ENCODE results near the gene ATP1A2. TPM values are rescaled to one million over a fixed set of nuclear protein-coding genes. Genes with fewer than 3 reads are reported as not detected.
A peak's percentile ranks its signal among the peaks of the same experiment; 100 is the strongest.

Gene ATP1A2
- total and polyA plus RNA-seq, 12 donors: 0.47 to 4.5 (median 1.5) TPM

- H3K36me3 ChIP-seq (replicated peaks in 1 of 2): no peaks in the 10 kb centered on the region
- H3K4me1 ChIP-seq (replicated peaks in 1 of 2): peaks cover 0 to 4% of the 10 kb centered on the region in 2 donors
- 63 to 73% (median 65%) methylated on average over 3 of the region's 3 CpGs for WGBS, 4 donors
- TF ChIP-seq CTCF (IDR thresholded peaks at IDR 0.05) (no peak), POLR2A (IDR thresholded peaks at IDR 0.05) (no peak)
- intact Hi-C loops (cut with DNase I): no loop called here
- H3K27ac ChIP-seq: no peak overlapping the region
- no peak overlapping the region for H3K4me3 ChIP-seq
- no peak for DNase-seq
- peaks cover 34% of the 10 kb centered on the region for H3K27me3 ChIP-seq
- no peaks in the 10 kb centered on the region for H3K9me3 ChIP-seq (replicated peaks in 1 of 3)
Observed at GRCh38 chr1:160082926-160083325, 32.6 kb upstream of the ATP1A2 start.

- peak; percentile 46 to 85 (median 72) for DNase-seq
- Histone ChIP-seq H3K4me1 (replicated peaks in 1 of 2) (peaks cover 0 to 4% of the 10 kb centered on the region in 2 donors), H3K36me3 (replicated peaks in 1 of 2) (no peaks in the 10 kb centered on the region), H3K9me3 (replicated peaks in 1 of 3) (no peaks in the 10 kb centered on the region), H3K4me3 (peak overlapping the region in 1 of 4 donors; percentile 45), H3K27ac (no peak overlapping the region), H3K27me3 (peaks cover 34% of the 10 kb centered on the region)
- TF ChIP-seq CTCF (IDR thresholded peaks at IDR 0.05) (peak; percentile 41 to 62 (median 56)), POLR2A (IDR thresholded peaks at IDR 0.05) (no peak)
- 15 to 65% (median 28%) methylated on average over 22 to 96 of the region's 96 CpGs for WGBS, 4 donors
- intact Hi-C loops (cut with DNase I): loop anchor here in 1 of 2 donors (2.0 kb wide), 1 partner anchor 37 kb away; no protein-coding TSS in a partner anchor
Observed at GRCh38 chr1:160083968-160084770, 31.4 kb upstream of the ATP1A2 start.

GRCh38 chr1:160084771-160085321, 30.7 kb upstream of the ATP1A2 start:
- Histone ChIP-seq H3K4me3 (no peak overlapping the region), H3K4me1 (replicated peaks in 1 of 2) (peaks cover 0 to 4% of the 10 kb centered on the region in 2 donors), H3K36me3 (replicated peaks in 1 of 2) (no peaks in the 10 kb centered on the region), H3K27ac (no peak overlapping the region), H3K27me3 (peaks cover 29% of the 10 kb centered on the region), H3K9me3 (replicated peaks in 1 of 3) (no peaks in the 10 kb centered on the region)
- WGBS, 4 donors: 77 to 84% (median 82%) methylated on average over 30 of the region's 30 CpGs
- DNase-seq: no peak
- intact Hi-C loops (cut with DNase I): loop anchor here in 1 of 2 donors (2.0 kb wide), 1 partner anchor 38 kb away; no protein-coding TSS in a partner anchor
- TF ChIP-seq POLR2A (IDR thresholded peaks at IDR 0.05): no peak
- no peak for TF ChIP-seq CTCF (IDR thresholded peaks at IDR 0.05)

GRCh38 chr1:160085686-160086455, 29.7 kb upstream of the ATP1A2 start:
- peak; percentile 65 to 91 (median 84) for DNase-seq
- Histone ChIP-seq H3K27me3 (peaks cover 21% of the 10 kb centered on the region), H3K27ac (no peak overlapping the region), H3K9me3 (replicated peaks in 1 of 3) (no peaks in the 10 kb centered on the region), H3K4me1 (replicated peaks in 1 of 2) (peaks cover 0 to 4% of the 10 kb centered on the region in 2 donors), H3K36me3 (replicated peaks in 1 of 2) (no peaks in the 10 kb centered on the region), H3K4me3 (no peak overlapping the region)
- intact Hi-C loops (cut with DNase I): loop anchor here in 1 of 2 donors (2.0 kb wide), 1 partner anchor 39 kb away; no protein-coding TSS in a partner anchor
- WGBS, 4 donors: 52 to 55% (median 53%) methylated on average over 19 of the region's 19 CpGs
- TF ChIP-seq POLR2A (IDR thresholded peaks at IDR 0.05): no peak
- peak; percentile 60 to 87 (median 71) for TF ChIP-seq CTCF (IDR thresholded peaks at IDR 0.05)
